HG02973 (cell line): ENCODE results near the gene OPA1.

Experiments
- ATAC-seq: cut with Tn5 transposase; IDR thresholded peaks from one replicate; pipeline ENCODE4 v1.9.1; 2021; ENCODE audit warnings: moderate library complexity; ENCODE audit not compliant: unreplicated experiment

The OPA1 gene

DNA sequence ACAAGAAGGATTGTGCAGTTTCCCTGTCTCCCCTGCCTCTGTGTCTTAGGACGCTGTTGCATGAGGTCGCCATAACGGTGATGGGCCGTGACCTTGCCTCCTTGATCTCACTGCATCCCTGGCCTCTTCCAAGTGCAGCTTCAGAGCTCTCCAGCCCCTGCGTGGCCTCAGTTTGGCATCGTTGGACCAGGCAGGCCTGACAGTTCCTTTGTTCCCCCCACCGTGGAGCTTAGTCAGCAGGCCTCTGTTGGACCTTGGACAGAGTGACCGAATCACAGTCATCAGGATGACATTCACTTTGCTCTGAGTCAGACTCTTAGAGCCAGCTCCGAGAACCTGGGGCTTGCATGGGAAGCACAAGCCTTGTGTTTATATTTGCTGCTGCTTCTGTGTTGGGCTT, 139.4 kb downstream of the OPA1 start:
- ATAC-seq, result no peak

DNA sequence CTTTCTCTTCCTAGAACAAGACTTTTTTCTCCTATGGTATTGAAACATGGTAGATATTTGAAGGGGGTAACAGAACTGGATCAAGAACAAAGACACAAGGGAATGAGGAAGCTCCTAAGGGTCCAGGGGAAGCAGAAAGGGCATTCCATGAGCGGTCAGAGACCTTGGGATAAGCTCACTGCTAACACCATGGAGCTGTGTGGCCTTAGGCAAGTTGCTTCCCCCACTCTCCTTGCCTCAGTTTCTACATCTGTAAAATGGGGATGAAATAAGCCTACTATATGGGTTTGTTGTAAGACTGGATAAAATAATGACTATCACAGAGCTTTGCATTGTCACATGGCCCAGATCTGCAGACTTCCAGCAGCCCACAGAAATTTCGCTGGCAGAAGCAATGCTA, 139.8 kb downstream of the OPA1 start:
- no peak for ATAC-seq

DNA sequence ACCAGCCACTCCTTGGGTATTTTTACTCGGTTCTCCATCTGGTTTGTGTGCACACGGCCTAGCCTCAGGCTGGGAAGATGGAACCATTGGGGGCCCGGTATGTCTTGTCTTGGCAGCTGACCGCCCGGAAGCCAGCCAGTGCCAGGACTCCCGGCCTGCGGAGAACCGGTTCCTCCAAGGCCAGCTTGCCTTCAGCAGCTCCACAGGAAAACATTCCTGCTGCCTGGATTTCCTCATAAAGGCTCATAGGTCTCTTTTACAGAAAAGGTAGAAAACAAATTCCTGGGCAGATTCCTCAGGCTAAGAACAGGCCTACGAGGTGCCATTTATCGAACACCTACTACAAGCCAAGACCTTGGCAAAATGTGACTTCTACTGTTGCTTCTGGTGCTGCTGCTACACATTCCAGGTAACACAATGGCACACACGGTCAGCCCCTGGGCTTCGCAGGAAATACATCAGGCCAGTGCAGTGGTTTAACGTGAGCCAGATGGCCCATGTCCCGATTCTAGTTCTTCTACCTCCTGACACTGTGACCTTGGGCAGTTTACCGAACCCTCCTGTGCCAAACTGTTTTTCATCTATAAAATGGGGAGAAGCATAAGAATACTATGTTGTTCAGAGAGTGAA, 141.8 kb downstream of the OPA1 start:
- ATAC-seq, result no peak

DNA sequence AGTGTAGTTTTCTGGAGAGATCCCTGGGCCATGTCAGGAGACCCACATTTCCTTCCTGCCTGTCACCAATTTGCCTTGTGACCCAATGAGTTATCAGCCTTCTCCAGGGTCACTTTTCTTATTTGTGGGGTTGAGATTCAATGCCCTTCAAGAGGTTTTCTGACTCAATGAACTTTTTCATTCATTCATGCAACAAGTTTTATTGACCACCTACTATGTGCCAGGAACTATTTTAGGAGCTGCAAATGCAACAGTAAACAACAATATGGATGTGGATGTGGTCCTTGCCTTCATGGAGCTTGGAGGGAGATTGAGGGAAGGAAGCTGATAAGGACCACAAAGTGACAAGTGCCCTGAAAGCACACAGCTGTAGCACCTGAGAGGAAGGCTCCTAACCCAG, 142.8 kb downstream of the OPA1 start:
- no peak for ATAC-seq

DNA sequence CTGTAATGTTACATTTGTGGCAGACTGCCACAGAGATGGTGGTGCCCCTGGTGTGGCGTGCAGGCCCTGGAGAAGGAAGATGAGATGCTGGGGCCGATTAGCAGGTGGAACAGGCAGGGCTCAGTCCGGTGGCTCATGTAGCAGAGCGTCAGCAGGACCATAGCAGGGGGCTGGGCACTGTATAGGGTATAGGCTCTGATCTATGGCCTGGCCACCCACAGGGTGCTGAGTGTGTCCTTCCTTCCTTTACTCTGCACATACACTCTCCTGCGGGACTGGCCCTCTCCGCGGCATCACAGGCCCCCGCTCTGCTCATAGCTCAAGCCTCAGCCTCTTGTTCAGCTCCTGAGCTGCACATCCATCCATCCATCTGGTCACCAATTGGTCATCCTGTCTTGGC, 143.6 kb downstream of the OPA1 start:
- ATAC-seq, result no peak

DNA sequence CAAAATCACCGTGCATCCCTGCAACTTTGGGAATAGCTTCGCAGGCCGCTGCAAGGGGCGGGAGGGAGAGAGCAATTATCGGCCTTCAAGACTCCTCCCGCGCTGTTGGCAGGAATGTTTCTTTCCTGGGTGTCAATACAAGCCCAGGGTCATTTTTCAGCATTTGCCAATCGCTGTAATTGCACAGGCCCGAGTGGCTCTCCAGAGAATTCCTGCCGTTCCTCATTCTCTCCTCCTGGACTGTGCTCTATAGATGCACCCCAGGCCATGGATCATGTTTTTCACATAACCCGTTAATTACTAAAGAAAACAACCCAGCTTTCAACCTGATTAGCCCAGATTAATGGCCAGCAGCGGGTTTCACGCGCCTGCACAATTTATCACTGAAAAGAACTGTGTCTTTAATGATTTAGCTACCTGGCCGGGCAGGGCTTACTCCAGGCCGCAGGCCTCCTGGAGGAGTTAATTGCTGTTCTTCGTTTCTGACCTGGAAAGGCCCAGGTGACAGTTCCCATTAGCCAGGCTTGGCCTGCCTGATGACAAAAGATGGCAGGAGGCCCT, 144.3 kb downstream of the OPA1 start:
- ATAC-seq, result no peak

DNA sequence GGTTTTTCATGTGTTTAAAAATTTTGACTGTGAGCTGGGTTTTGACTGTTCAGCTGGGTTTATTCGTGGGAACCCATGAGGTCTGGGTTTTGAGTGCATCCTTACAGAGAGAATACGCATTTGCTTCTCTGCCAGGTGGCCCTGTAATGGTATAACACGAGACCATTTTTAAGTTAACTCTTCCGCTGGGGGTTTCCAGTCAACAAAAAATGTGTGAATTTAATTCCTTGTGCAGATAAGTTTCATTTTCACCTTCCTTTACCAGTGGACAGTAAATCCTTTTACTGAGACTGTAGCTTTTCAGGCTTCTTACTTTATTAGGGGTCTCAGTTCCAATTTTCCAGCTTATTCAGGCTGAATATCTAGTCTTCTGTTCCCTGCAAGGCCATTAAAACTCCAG, 149.6 kb downstream of the OPA1 start:
- peak; percentile 58 for ATAC-seq

DNA sequence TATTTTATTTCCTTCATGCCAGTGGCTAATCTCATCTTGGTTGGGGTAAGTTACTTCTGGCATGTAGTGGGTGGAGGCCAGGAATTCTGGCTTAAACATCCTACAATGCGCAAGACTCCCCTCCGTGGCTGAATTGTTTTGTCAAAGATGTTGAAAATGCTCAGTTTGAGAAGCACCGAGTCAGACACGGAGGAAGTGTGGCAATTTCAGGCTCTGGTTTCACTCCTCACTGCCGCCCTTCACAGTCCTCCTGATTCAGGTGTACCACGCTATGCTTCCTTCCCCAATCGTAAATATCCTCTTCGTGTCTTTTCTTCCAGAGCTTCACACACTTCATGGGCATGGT, 150.7 kb downstream of the OPA1 start:
- ATAC-seq, result no peak

DNA sequence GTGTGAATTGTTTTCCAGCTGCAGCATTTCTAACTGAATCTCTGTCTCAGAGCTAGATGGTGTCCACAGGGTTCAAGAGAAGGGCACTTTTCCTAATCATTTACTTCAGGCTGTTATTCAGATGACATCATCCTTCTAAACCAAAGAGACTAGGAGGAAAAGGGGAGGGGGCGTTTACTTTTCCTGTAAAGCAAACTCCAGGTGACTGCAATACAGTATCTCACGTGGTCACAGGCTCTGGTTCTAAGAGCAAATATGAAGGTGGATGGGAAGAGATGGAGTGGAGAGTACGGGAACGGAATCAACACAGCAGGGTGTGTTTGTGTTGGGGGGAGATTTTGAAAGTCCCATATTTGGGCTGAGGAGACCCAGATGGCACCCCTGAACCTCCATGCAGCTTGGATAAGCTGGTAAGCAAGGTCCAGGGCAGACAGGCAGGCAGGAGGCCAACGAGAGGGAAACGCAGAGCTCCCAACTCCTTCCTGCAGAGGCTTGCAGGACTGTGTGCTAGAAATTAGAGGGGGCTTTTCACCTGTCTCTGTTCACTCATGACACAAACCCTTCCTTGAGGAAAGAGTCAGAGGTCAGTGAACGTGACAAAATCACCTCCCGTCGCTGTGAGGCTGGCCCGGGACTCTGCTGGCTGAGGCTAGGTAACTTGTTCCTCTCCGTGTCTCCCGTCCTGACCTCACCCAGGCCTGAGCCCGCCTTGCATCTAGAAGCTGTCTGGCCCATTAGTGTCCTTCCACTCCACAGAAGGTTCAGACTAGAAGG, 151.2 kb downstream of the OPA1 start:
- no peak for ATAC-seq

DNA sequence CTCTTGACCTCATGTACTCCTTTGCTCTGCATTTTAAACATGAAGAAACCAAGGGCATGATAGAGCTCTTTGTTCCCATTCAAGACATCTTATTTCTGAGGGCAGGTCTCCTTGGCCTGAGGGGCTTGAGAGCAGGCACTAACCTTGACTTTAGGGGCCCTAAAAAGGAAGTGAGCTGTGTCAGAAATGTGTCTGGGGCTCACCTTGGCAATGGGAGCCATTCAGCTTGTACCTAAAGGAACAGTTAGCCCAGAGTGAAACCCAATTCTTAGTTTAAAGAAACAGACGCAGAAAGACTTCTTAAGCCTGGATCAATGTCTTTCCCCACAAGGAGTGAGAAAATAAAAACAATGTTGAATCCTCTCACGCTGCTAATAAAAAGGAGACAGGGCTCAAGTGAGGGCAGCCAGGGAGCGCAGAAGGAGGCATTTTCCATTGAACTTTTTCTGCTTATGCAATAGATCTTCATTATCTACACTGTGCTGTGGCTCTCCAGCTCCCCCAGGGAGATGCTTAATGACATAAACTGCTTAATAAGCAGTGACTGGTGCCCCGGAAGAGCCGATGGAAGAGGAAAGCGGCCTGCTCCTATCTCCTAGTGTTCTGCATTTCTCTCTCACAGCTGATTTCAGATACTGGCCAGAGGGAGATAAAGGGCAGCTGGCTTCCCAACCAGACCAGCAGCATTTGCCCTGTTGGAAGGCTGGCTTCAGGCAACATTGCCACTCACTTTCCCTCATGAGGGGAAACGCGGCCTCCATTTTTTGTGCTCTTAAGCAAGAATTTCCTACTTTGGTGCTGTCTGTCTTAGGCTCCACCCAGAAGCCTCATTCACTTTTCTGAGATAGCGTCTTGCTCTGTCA, 152.0 kb downstream of the OPA1 start:
- no peak for ATAC-seq

DNA sequence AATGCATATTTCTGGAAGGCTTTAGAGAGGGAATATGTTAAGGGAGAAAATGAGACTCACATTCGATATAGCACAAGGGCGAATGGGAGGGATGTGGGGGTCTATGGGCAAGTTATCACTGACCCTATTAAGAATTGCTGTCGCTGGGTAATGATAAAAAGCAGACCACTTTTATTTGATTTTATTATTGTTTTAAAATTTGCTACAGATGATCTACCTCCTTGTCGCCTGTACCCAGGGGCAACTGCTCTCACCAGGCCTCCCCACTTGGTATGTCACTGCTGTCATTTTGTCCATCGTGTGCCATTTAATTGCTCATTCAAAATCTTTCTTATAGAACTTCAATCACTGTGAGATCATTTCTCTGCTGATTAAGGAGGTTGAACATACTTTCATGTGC, 153.8 kb downstream of the OPA1 start:
- ATAC-seq, result no peak
